Measurements from ENCODE around the gene KCNT1.

KCNT1 gene

DNA sequence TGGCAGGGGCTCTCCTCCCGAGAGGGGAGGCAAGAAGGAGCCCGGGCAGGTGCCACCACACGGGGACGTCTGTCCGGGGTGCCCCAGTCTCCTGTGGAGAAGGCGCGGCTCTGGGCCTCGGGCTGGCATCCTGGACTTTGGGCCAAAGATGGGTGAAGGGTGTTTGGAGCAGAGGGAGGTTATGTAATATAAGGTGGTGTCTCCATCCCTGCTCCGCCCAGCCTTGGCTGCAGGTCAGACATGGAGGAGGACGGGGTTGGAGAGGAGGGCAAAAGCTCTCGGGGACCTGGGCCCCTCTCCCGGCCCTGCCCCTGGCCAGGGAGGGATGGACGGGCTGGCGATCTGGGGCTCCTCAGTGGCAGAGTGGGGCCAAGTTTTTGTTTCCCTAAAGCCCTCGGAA, 1.5 kb upstream of the KCNT1 start:
- DNase-seq (ENCODE audit: low read depth in 2 of 2) = no peak

DNA sequence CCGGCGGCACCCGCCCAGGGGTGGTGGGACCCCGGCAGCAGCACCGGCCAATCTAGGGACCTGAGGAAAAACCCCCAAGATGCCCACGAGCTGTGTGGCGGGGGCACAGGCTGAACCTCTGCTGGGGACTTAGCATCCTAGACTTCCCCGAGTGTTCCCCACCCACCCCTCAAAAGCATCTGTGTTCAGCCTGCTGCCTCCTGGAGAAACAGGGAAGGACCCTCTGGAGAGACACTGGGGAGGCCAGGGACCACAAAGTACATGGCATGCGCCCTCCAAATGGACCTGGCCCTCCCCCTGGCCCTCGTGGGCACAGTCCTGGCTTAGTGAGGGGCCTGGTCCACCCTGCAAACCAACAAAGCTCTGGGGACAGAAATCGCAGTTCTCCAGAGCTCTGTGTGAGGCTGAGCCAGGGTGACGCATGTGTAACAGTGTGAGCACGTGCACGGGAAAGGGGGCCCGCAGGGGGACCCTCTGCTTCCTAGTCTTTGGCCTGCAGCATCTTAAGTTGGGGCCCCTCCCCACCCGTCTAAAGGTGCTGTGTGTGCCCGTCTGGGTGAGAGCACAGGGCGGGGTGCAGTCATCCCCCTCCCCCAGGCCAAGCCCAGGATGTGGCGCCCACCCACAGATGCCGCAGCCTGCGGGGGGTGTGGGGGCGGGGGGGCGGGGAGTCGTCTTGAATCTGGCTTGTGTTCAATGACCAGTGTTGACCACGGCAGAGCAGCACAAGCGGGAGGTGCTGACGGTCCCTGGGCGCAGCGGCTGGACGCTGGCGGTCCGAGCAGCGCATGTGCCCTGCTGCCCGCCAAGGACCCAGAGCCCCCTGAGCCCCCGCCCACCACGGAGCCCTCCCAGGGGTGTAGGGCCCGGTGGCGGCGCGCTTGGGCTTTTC, 672 bp upstream of the KCNT1 start:
- DNase-seq (ENCODE audit: low read depth in 2 of 2) = no peak

DNA sequence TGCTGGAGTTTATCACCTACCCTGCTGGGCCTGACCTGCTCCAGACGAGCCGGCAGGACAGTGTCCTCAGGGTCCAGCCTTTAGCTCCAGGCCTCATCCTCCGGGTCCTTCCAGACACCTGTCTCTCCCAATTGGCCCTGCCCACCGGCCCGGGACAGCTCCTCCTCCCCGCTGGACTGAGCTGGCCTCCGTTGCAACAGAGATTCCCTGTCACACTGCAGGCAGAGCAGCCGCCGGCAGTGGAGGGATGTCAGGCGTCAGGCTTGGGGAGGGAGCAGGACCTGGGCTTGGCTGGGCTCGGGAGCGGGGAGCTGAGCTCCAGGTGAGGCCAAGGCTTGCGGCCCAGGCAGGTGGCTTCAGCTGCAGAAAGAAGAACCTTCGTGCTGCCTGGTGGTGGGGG, 1.7 kb downstream of the KCNT1 start:
- DNase-seq (ENCODE audit: low read depth in 2 of 2) = no peak

DNA sequence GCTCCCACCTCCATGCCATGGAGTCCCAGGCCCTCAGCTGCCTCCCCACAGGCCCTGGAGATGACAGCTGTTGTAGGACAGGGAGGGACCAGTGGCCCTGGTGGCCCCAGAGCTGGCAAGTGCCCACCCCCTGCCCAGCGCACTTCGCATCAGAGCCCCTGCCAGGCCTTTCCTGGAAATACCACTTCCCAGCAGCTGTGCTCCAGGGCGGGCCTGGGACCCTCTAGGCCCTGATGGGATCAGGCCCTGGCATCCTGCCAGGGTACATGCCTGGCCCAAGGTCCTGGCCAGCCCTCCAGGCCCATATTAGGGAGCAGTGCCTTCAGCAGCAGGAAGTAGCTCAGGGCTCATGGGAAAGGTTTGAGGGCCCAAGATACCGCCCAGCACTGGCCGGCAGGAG, 2.5 kb downstream of the KCNT1 start:
- DNase-seq (ENCODE audit: low read depth in 2 of 2) = no peak

DNA sequence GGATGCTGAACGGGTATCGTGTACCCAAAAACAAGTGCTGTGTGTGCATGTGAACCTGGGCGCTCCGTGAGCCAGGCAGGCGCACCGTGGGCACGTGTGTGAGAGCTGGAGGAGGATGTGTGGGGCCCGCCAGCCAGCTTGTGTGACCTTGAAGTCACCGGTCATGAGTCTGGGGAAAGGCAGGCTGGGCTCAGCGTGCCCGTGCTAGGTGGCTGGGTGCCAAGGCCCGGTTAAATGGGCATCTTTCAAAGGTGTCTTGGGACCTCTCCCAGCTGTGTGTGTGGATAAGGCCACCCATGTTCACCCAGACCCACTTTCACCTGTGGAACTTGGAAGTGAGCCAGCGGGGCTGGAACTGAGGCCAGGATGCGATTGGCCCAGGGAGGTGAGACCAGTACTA, 3.4 kb downstream of the KCNT1 start:
- no peak for DNase-seq (ENCODE audit: low read depth in 2 of 2)

DNA sequence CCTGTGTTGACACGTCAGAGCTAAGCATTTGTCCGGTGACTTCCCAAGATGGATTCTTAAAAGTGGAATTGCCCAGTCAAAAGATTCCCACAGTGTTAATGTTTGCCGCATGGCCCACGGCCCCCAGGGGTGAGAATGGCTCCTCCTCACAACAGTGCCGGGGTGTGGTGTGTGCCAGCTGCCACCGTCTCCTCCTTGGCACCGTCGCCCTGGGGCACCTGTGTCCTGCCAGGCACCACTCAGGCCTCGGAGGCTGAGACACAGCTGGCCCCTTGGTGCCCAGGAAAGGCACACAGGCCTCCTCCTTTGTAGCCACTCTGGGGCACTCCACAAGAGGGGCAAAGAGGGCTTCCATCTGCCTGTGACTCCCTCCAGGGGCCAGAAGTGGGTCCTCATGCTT, 4.3 kb downstream of the KCNT1 start:
- no peak for DNase-seq (ENCODE audit: low read depth in 2 of 2)

DNA sequence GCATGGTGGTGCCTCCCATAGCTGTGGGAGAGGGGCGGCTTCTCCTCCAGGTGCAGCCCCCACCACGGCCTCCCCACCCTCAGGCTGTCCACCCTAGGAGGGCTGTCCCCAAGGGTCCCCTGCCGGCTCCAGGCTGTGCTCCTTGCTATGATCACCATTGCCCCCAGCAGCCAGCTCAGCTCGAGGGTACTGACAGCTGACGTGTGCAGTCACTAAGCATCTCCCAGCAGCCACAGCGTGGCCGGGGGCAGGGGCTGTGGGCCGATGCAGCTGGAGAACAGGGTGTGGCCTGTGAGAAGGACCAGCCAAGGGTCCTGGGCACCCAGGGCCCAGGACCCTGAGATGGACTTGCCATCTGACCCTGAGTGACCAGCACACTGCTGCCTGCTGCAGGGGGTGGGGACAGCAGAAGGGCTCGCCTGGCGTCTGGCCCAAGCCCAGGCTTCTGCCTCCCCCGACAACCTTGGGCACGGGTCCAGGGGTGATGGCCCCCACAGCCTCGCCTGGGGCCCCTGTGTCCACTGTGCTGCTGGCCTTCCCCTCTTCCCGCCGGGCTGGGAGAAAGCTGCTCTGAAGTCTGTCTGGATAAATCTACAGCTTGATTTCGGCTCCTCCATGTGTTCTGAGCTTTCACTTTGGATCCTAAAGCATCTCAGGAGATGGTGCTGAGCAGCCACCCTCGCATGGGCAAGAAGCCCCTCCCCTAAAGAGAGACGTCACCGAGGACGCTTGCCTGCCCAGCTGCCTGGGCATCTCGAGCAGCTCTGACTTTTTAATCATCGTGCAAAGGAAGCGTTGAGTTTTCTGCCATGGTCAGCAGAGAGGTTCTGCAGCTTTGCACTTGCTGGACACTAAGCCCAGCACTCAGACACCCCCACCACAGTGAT, 5.5 kb downstream of the KCNT1 start:
- DNase-seq (ENCODE audit: low read depth in 2 of 2) = no peak

DNA sequence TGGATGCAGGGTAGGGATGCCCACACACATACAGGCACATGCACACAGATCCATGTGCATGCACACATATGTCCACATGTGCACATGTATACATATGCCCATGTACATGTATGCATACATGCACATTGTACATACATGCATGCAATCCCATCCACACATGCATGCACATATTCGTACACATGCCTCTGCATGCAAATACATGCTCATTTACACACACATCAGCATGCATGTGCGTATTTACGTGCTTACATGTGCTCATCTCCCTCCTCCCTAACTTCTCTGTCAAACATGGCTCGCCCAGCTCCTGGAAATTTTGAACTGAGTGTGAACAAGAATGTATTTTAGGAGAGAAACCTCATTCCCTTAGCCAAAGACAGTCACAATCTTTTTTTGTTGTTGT, 6.2 kb downstream of the KCNT1 start:
- DNase-seq (ENCODE audit: low read depth in 2 of 2) = no peak

DNA sequence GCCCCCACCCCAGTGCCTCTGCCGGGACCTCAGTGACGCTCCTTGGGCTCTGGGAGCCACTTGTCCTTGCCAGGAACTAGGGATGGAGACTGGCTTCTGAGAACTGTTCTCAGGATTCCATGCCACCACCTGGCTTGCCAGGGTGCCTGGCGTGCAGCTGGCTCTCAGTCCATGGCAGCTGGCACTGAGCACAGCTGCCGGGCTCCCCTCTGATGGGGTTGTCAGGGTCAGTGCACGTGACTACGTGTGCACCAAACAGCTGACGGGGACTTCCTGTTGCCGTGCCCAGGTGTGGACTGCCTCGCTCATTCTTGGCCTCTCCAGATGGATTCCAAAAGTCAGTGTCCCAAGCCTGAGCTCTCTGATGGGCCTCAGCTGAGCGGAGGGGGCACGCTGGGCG, 9.4 kb downstream of the KCNT1 start:
- DNase-seq (ENCODE audit: low read depth in 2 of 2) = no peak

DNA sequence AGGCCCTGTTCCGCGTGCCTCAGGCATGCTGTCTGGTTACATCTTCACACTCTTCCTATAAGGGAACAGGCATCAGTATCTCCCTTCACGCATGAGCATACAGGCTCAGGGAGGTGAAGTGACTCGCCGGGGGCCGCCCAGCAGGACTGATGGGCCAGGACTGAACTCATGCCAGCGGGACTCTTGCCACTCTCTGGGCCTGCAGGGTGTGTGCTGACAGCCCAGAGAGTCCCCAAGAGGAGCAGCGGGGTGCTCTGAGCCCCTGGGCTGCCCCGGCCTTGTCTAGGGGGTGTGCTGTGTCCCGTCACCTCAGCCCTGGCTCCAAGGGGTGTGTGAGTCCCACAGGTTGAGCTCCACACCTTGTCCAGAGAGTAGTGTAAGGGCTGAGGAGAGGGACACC, 9.9 kb downstream of the KCNT1 start:
- DNase-seq (ENCODE audit: low read depth in 2 of 2) = no peak

DNA sequence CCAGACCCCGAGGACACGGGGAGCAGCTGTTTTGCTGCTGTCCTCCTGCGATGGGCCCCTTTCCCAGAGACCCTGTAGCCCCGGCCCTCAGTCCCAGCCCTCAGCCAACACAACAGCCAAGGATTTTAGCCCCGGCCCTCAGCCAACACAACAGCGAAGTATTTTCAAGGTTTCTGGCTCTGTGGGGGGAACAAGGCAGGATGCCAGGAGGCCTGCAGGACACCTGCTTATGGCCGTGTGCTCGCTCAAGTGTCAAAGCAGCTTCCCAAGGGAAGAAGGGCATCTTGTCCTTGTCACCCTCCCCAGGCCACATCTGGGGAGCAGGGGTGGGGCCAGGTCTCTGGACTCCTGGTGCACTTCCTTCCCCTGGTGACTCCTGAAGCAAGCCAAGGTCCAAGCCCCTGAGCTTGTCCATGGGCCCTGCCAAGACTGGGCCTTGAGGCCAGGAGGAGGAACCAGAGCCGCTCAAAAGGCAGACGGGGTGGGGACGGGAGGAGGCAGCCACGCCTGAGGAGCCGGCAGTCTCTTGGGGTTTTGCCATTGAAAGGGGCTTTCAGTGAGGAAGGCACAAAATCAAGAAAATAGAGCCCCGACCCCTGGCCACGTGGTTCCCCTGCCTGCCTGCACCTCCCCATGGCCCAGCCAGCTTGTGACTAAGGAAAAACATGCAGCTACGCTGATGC, 10.8 kb downstream of the KCNT1 start:
- no peak for DNase-seq (ENCODE audit: low read depth in 2 of 2)

DNA sequence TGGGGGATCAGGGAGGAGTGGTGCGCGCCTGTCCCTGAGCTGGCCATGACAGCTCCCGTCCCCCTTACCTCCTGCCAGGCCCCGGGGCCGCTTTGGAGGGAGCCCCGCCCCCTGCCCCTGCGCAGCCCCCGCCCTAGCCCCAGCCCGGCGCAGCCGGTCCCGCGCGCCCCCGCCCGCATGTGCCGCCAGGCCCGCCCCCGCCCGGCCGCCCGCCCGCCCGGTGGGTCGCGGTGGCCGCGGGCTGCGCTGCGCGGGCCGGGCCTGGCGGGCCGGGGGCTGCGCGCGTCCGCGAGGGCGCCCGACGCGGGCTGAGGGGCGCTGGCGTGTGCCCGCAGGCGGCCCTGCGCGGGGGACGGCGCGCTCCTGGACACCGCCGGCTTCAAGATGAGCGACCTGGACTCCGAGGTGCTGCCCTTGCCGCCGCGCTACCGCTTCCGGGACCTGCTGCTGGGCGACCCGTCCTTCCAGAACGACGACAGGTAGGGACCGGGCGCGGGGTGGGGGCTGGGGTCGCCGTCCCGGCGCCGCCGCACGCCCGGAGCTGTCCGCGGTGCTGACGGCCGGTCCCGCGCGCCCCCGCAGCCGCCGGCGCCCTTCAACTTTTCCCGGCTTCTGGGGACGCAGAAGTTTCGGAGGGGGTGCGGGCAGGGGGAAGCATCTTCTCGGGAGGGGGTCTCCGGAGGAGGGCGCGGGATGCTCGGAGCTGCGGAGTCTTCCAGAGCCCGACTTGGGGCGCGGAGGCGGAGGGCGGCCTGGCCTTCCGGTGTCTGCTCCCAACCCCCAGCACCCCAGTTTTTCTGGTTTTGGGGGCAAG, 12.5 kb downstream of the KCNT1 start:
- DNase-seq (ENCODE audit: low read depth in 2 of 2) = no peak

DNA sequence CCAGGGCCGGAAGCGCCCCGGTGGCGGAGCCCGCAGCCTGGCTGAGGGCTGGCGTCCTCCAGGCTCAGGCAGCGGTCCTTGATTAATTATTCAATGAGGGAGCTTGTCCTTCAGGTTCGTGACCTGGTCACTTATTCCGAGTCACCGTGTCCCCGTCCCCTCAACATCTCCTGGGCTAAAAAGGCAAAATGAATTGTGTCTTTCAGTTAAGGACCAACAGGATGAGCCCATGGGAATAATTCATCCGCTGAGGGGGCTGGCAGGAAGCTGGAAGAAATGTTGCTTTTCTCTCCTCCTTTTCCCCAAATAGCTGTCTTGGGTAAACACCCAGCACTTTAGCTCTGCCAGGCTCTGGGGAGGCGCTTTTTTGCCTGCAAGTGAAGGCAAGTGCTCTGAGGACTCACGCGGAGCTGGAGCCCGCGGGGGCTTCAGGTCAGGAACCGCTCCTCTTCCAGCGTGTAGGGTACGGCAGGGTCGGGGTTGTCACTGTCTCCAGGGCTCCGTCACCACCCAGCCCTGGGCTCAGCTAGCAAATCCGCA, 13.1 kb downstream of the KCNT1 start:
- DNase-seq (ENCODE audit: low read depth in 2 of 2) = no peak

DNA sequence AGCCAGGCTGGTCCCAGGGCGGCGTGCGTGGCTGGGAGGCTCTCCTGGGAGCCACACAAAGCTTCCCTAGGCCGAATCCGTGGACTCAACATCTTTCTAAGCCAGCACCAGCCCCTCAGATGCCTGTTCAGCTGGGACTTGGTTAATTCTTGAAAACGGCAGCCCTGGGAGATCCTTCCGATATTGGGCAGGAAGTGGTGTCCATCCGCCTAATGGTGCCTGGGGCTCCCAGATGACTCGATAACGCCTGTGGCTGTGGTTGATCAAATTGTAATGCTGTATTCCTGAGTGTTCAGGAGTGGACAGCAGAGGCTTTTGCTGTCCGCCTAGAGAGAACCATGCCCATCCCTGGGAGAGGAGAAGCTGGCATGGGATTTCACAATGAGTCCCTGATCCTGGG, 14.1 kb downstream of the KCNT1 start:
- DNase-seq (ENCODE audit: low read depth in 2 of 2) = no peak

DNA sequence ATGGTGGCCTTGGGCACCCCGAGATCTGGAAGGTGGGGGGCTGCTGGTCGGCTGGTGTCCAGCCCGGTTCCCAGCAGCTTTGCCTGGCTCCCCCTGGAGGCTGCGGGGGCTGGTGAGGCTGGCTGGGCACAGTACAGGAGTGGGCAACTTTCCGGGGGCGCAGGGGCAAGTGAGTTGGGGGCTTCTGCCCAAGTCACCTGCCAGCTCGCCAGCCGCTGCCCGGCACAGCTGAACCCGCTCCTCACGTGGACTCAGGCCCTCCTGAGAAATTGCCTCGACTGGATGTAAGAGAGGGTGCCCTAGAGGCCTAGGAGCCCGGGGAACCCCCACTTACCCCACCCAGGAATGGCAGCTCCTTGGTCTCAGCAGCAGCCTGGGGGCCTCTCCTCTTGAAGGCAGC, 15.4 kb downstream of the KCNT1 start:
- DNase-seq (ENCODE audit: low read depth in 2 of 2) = no peak

DNA sequence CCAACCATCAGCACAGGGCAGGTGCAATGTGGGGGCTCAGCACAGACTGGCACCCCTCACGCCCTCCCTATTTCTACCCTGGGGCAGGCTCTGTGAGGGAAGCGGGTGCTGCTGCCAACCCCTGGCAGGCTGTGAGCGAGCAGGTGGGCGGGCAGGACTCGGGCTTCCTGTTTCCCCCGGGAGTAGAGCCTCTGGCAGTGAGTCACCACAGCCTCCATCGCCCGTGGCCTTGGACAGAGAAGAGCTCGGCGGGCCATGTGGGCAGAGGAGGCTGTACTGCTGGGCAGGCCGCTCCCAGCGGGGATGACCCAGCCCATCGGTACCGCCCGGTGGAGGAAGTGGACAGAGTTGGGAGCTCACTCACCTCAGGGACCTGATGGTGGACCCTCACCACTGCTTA, 16.6 kb downstream of the KCNT1 start:
- DNase-seq (ENCODE audit: low read depth in 2 of 2) = no peak

DNA sequence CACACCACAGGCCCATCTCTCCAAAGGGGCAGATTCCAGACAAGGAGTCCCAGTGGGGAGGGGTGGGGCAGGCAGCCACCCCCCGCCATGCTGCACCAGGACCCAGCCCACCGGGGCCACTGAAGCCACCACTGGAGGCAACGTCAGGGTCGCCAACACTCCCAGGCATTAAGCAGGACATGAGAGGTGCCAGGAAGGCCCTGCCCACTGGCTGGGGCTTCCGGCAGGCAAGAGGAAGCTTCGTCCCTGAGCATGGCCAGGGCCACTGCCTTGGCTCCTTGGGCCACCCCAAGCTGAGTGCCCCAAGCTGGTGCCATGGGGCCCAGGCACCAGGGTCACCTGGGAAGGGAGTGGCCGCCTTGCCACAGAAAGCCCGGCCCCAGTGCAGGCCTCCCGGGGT, 17.5 kb downstream of the KCNT1 start:
- no peak for DNase-seq (ENCODE audit: low read depth in 2 of 2)

DNA sequence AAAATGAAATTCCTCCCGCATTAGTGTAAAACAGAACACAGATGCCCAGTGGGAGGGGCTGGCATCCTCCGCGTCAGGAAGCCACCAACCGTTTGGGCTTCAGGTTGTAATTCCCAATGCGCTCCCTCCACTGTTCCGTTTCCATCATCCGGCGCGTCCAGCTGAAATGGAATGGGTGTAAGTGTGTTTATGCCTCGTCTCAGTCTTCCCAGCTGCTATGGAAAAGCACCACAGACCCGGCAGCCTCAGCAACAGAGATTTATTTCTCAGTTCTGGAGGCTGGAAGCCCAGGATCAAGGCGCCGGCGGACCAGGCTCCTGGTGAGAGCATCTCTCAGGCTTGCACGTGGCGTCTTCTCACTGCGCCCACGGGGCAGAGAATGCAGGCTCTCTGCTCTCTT, 20.4 kb downstream of the KCNT1 start:
- DNase-seq (ENCODE audit: low read depth in 2 of 2) = no peak

DNA sequence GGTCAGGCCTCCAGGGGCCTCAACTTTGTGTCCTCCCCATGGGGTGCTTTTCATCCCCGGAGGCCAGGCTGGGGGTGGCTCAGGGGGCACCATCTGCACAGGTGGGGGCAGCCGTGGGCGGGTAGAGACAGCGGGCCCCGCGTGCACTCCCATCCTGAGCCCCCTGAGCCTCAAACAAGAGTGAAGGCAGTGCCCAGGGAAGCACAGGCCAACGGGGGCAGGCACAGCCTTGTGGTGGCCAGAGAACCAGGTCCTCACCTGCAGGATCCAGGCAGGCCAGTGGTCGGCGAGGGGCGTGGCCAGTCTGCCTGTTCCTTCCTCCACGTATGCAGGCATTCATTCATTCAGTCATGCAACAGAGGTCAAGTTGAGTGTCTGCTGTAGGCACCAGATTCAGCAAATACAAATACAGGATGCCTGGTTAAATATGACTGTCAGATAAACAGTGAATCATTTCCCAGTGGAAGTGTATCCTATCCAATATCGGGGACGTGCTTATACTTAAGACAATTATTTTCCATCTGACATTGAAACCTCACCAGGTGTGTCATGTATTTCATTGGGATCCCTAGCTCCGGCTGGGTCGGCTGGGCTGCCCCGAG, 22.3 kb downstream of the KCNT1 start:
- no peak for DNase-seq (ENCODE audit: low read depth in 2 of 2)

DNA sequence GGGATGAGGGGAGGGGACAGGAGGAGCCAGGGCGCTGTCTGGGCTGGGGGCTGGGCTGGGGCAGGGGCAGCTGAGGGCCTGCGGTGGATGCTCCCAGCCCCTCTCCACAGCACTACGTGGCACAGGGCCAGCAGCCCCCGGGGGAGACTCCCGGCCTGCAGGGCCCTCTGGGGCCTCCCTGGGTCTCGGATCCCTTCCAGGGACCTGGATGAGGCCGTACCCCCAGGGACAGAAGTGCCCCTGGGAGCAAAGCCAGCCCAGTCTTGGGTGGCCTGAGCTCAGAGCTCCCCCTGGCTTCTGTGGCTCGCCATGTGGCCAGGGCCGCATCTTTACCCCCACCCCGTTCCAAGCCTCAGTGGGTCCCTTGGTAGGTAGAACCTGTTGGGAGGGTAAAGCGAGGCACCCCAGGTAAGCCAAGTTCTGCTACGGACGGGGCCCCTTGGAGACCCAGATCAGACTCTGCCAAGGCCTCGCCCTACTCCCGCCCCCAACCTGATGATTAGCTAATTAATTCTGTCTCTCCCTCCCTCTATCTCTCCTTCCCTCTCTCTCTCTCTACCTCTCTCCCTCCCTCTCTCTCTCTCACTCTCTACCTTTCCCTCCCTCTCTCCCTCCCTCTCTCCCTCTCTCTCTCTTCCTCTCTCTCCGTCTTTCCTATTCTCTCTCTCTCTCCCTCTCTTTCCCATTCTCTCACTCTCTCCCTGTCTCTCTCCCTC, 24.3 kb downstream of the KCNT1 start:
- DNase-seq (ENCODE audit: low read depth in 2 of 2) = no peak
